Measurements from ENCODE around the gene CCDC61. TPM values are rescaled to one million over a fixed set of nuclear protein-coding genes. Genes with fewer than 3 reads are reported as not detected.

CCDC61 gene
- total RNA-seq, 2 experiments from 2014 or later = 14.2 to 20.1 TPM

DNA sequence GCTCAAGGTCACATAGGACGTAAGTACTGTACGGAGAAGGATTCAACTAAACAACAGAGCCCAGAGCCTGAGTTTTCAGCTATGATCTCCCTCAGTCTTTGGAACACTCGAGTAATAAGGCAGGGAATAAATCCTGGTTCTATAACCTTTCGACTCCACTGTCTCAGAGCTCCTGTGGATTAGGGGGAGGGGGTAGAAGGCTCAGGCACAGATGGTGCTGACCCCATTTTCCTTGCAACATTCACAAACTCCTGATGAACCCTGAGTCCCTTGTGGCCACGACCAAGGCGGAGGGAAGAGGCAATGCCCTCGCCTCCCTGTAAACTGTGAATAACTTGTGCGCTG lies 43.0 kb upstream of the CCDC61 start:
- H3K9me2 ChIP-seq (ENCODE audit: insufficient read depth, low read length) = no peaks in the 10 kb centered on the region
- DNase-seq (ENCODE audit: low spot score) = no peak
- BruUV-seq (replicated peaks) = no TSS peak
- H3K79me2 ChIP-seq (ENCODE audit: insufficient read depth, low read depth, low read length) = no peaks in the 10 kb centered on the region
- H3K9me3 ChIP-seq (ENCODE audit: low read length) = no peaks in the 10 kb centered on the region
- H3K4me1 ChIP-seq (ENCODE audit: insufficient read depth, low read length, poor library complexity, severe bottlenecking) = no peaks in the 10 kb centered on the region
- H3K4me3 ChIP-seq (ENCODE audit: low read depth, low read length, poor library complexity, severe bottlenecking) = no peak overlapping the region
- ChIA-PET CTCF (ENCODE audit: unreplicated experiment) (no interaction called here), POLR2A (no interaction called here)
- TF ChIP-seq, protein P1, sequence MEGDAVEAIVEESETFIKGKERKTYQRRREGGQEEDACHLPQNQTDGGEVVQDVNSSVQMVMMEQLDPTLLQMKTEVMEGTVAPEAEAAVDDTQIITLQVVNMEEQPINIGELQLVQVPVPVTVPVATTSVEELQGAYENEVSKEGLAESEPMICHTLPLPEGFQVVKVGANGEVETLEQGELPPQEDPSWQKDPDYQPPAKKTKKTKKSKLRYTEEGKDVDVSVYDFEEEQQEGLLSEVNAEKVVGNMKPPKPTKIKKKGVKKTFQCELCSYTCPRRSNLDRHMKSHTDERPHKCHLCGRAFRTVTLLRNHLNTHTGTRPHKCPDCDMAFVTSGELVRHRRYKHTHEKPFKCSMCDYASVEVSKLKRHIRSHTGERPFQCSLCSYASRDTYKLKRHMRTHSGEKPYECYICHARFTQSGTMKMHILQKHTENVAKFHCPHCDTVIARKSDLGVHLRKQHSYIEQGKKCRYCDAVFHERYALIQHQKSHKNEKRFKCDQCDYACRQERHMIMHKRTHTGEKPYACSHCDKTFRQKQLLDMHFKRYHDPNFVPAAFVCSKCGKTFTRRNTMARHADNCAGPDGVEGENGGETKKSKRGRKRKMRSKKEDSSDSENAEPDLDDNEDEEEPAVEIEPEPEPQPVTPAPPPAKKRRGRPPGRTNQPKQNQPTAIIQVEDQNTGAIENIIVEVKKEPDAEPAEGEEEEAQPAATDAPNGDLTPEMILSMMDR (conservative IDR thresholded peaks at IDR 0.05; ENCODE audit: low read length) = no peak
- TF ChIP-seq EZH2phosphoT487 (IDR thresholded peaks at IDR 0.05; ENCODE audit: borderline replicate concordance, low read depth, low read length) = no peak
- H2AFZ ChIP-seq (ENCODE audit: low read length) = no peak overlapping the region
- H4K20me1 ChIP-seq (ENCODE audit: insufficient read depth, low read length) = no peaks in the 10 kb centered on the region
- intact Hi-C loops (cut with micrococcal nuclease; ENCODE audit: unreplicated experiment) = no loop called here
- no peaks in the 10 kb centered on the region for H3K36me3 ChIP-seq (ENCODE audit: insufficient read depth, low read length)
- H3K4me2 ChIP-seq (ENCODE audit: low read length) = no peak overlapping the region
- no peak overlapping the region for H3K27ac ChIP-seq (ENCODE audit: low read depth, low read length, poor library complexity, severe bottlenecking)

DNA sequence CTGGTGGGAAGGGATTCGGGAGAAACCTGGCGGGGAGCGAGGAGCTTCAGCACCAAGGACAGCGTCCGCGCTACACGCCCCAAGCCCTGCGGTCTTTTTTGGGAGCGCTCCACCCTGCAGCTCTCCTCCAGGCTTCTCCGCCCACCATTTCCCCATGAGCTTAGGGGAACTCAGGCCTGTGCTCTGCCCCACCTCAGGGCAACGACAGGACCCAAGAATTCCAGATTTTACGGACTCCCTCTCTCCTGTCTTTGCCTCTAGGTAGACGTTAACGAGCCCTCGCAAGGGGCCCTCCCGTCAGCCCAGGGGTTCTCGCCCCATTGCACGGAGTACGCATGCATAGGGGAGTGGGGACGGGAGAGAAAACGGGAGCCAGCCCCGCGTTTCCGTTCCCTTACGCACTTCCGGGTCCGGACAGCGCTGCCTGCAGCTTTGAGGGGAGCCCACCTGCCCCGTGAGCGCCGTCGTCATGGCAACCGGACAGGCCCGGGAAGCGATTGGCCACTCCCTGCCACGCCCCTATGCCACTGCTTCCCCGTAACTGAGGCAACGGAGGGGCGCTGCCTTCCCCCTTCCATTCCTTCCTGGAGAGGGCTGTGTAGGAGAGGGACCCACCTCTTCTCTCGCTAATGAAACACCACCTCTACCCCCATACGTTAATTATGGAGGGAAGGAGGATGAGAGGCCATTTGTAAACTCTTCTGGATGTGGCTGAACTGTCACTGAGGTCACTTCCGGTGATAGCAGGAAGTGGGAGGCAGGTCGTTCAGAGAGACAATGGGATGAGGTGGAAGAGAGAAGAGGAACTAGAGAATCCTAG lies 42.4 kb upstream of the CCDC61 start:
- H3K79me2 ChIP-seq (ENCODE audit: insufficient read depth, low read depth, low read length) = no peaks in the 10 kb centered on the region
- H3K4me1 ChIP-seq (ENCODE audit: insufficient read depth, low read length, poor library complexity, severe bottlenecking) = no peaks in the 10 kb centered on the region
- no peaks in the 10 kb centered on the region for H3K9me3 ChIP-seq (ENCODE audit: low read length)
- no peak overlapping the region for H3K27ac ChIP-seq (ENCODE audit: low read depth, low read length, poor library complexity, severe bottlenecking)
- no peak overlapping the region for H3K4me3 ChIP-seq (ENCODE audit: low read depth, low read length, poor library complexity, severe bottlenecking)
- CTCF ChIA-PET (ENCODE audit: unreplicated experiment) = no interaction called here
- no TSS peak for BruUV-seq (replicated peaks)
- H3K4me2 ChIP-seq (ENCODE audit: low read length) = no peak overlapping the region
- TF ChIP-seq, protein P1 (conservative IDR thresholded peaks at IDR 0.05; ENCODE audit: low read length) = no peak
- no peak for TF ChIP-seq EZH2phosphoT487 (IDR thresholded peaks at IDR 0.05; ENCODE audit: borderline replicate concordance, low read depth, low read length)
- H3K9me2 ChIP-seq (ENCODE audit: insufficient read depth, low read length) = no peaks in the 10 kb centered on the region
- POLR2A ChIA-PET = no interaction called here
- DNase-seq (ENCODE audit: low spot score) = no peak
- H4K20me1 ChIP-seq (ENCODE audit: insufficient read depth, low read length) = no peaks in the 10 kb centered on the region
- intact Hi-C loops (cut with micrococcal nuclease; ENCODE audit: unreplicated experiment) = no loop called here
- H2AFZ ChIP-seq (ENCODE audit: low read length) = no peak overlapping the region
- no peaks in the 10 kb centered on the region for H3K36me3 ChIP-seq (ENCODE audit: insufficient read depth, low read length)

- Histone ChIP-seq H3K4me3 (ENCODE audit: low read depth, low read length, poor library complexity, severe bottlenecking) (no peak overlapping the region), H2AFZ (ENCODE audit: low read length) (no peak overlapping the region), H4K20me1 (ENCODE audit: insufficient read depth, low read length) (no peaks in the 10 kb centered on the region)
Observed at GRCh38 chr19:45953676-45954075, 41.6 kb upstream of the CCDC61 start.

More at GRCh38 chr19:45953676-45954075, 41.6 kb upstream of the CCDC61 start:
- no peaks in the 10 kb centered on the region for H3K79me2 ChIP-seq (ENCODE audit: insufficient read depth, low read depth, low read length)
- no peaks in the 10 kb centered on the region for H3K9me3 ChIP-seq (ENCODE audit: low read length)
- H3K4me1 ChIP-seq (ENCODE audit: insufficient read depth, low read length, poor library complexity, severe bottlenecking) = no peaks in the 10 kb centered on the region
- no peak overlapping the region for H3K27ac ChIP-seq (ENCODE audit: low read depth, low read length, poor library complexity, severe bottlenecking)
- no peak for DNase-seq (ENCODE audit: low spot score)
- TF ChIP-seq, protein P1 (conservative IDR thresholded peaks at IDR 0.05; ENCODE audit: low read length) = no peak
- no peak for TF ChIP-seq EZH2phosphoT487 (IDR thresholded peaks at IDR 0.05; ENCODE audit: borderline replicate concordance, low read depth, low read length)
- BruUV-seq (replicated peaks) = no TSS peak
- intact Hi-C loops (cut with micrococcal nuclease; ENCODE audit: unreplicated experiment) = no loop called here
- no peaks in the 10 kb centered on the region for H3K36me3 ChIP-seq (ENCODE audit: insufficient read depth, low read length)
- no peak overlapping the region for H3K4me2 ChIP-seq (ENCODE audit: low read length)
- CTCF ChIA-PET (ENCODE audit: unreplicated experiment) = no interaction called here
- POLR2A ChIA-PET = no interaction called here
- H3K9me2 ChIP-seq (ENCODE audit: insufficient read depth, low read length) = no peaks in the 10 kb centered on the region

All from OCI-LY7 (cell line).